H1 (cell line): ENCODE measurements around the gene LCN10. TPM values are rescaled to one million over a fixed set of nuclear protein-coding genes. Genes with fewer than 3 reads are reported as not detected.
"Not testable (repeated sequence)": the region's sequence is repeated elsewhere in the genome, so short reads cannot be mapped to it uniquely, and the experiment has no call there.

Source experiments
- CTCF ChIA-PET: fragments of 300-600 bp; sonication (Branson Sonifier 250); formaldehyde crosslinking; loops from one replicate; lab custom pipeline; 2021; ENCODE audit not compliant: partially characterized antibody; lab: Charles Lee
- POLR2A ChIA-PET: fragments of 300-600 bp; sonication (Branson Sonifier 250); formaldehyde crosslinking; loops from one replicate; lab custom pipeline; 2021; ENCODE audit warnings: inconsistent platforms; ENCODE audit not compliant: partially characterized antibody; lab: Charles Lee
- DNase-seq, 2 experiments: peaks; one replicate each; pipeline versions ENCODE4 v3.0.0 to v3.0.0-alpha.2; 2010 to 2022; ENCODE audit warnings: low spot score in 2 of 2, low read depth in 1 of 2, mixed read lengths in 1 of 2
- FAIRE-seq: peaks from 2 replicates; lab custom pipeline; 2011; peaks lifted over from hg19 to GRCh38; lab: Jason Lieb, UNC
- H2AFZ ChIP-seq: 2 replicates; pipeline ENCODE4 v1.8.1; 2012; ENCODE audit warnings: low read length, inconsistent platforms
- H2AK5ac ChIP-seq: 2 replicates; pipeline ENCODE4 v1.6.1; 2013; ENCODE audit warnings: low read depth, low read length
- H2BK120ac ChIP-seq: replicated peaks from 2 replicates; pipeline ENCODE3; 2013; ENCODE audit warnings: low read depth, low read length, inconsistent platforms
- H2BK12ac ChIP-seq: 2 replicates; pipeline ENCODE4 v1.6.1; 2013; ENCODE audit warnings: low read depth, low read length
- H2BK15ac ChIP-seq: 2 replicates; pipeline ENCODE4 v1.6.1; 2013; ENCODE audit warnings: low read length
- H2BK20ac ChIP-seq: 2 replicates; pipeline ENCODE4 v1.6.1; 2013; ENCODE audit warnings: low read length
- H2BK5ac ChIP-seq: 2 replicates; pipeline ENCODE4 v1.6.1; 2013; ENCODE audit warnings: low read depth, low read length
- H3K14ac ChIP-seq: 2 replicates; pipeline ENCODE4 v1.6.1; 2013; ENCODE audit warnings: inconsistent platforms; ENCODE audit not compliant: insufficient read length
- H3K18ac ChIP-seq: 2 replicates; pipeline ENCODE4 v1.6.1; 2013; ENCODE audit warnings: low read length; ENCODE audit errors: extremely low read depth
- H3K23ac ChIP-seq: 2 replicates; pipeline ENCODE4 v1.6.1; 2013; ENCODE audit warnings: inconsistent platforms; ENCODE audit not compliant: insufficient read length
- H3K23me2 ChIP-seq: 2 replicates; pipeline ENCODE4 v1.6.1; 2013; ENCODE audit warnings: low read depth, low read length
- H3K27ac ChIP-seq: 2 replicates; pipeline ENCODE4 v1.6.1; 2011; ENCODE audit warnings: low read depth, low read length, inconsistent platforms
- H3K27me3 ChIP-seq, 4 experiments: replicated peaks in 1 of 4; 1 replicate in 1 of 4; 2 replicates in 3 of 4; pipeline versions ENCODE4 v1.6.1 to v1.8.1; 2011 to 2013; ENCODE audit warnings: low read length in 3 of 4, mild to moderate bottlenecking in 3 of 4, inconsistent platforms in 2 of 4, mixed read lengths in 2 of 4, moderate library complexity in 1 of 4; ENCODE audit not compliant: control insufficient read depth in 3 of 4, insufficient read depth in 3 of 4; ENCODE audit errors: extremely low read depth in 1 of 4
- H3K36me3 ChIP-seq, 4 experiments: 2 replicates each; pipeline versions ENCODE4 v1.6.1 to v1.8.1; 2011 to 2013; ENCODE audit warnings: mild to moderate bottlenecking in 4 of 4, low read length in 3 of 4, moderate library complexity in 2 of 4, control low read depth in 1 of 4, inconsistent platforms in 1 of 4; ENCODE audit not compliant: insufficient read depth in 4 of 4, control insufficient read depth in 2 of 4
- H3K4ac ChIP-seq: replicated peaks from 2 replicates; pipeline ENCODE3; 2013; ENCODE audit warnings: low read length, low read depth, mixed read lengths, inconsistent platforms; ENCODE audit not compliant: insufficient read length
- H3K4me1 ChIP-seq, 4 experiments: replicated peaks in 1 of 4; 1 replicate in 1 of 4; 2 replicates in 3 of 4; pipeline versions ENCODE4 v1.6.1 to v1.8.1; 2011 to 2013; ENCODE audit warnings: low read length in 3 of 4, inconsistent platforms in 2 of 4, mixed read lengths in 1 of 4; ENCODE audit not compliant: insufficient read depth in 4 of 4, control insufficient read depth in 3 of 4
- H3K4me2 ChIP-seq, 2 experiments: 2 replicates each; pipeline versions ENCODE4 v1.6.1 to v1.8.1; 2011 to 2013; ENCODE audit warnings: low read depth in 2 of 2, low read length in 2 of 2, control low read depth in 1 of 2, inconsistent platforms in 1 of 2, mild to moderate bottlenecking in 1 of 2; ENCODE audit not compliant: insufficient read depth in 1 of 2
- H3K4me3 ChIP-seq, 4 experiments: fragments of 200-600, 300-600 bp in 1 of 4; sonication (generic), shearing (Covaris generic), sonication (Bioruptor Twin) in 1 of 4; 2 replicates each; pipeline versions ENCODE4 v1.5.1 to v1.8.1; 2011 to 2016; ENCODE audit warnings: low read length in 4 of 4, low read depth in 3 of 4, control low read depth in 2 of 4, inconsistent platforms in 2 of 4, mild to moderate bottlenecking in 2 of 4, mixed read lengths in 1 of 4, moderate library complexity in 1 of 4; ENCODE audit not compliant: insufficient read depth in 2 of 4; ENCODE audit errors: extremely low read depth in 1 of 4
- H3K56ac ChIP-seq: replicated peaks from 2 replicates; pipeline ENCODE3; 2013; ENCODE audit warnings: low read depth, mild to moderate bottlenecking, mixed read lengths, low read length, inconsistent platforms; ENCODE audit not compliant: insufficient read length
- H3K79me1 ChIP-seq: 2 replicates; pipeline ENCODE4 v1.6.1; 2013; ENCODE audit warnings: low read depth, low read length, control low read depth
- H3K79me2 ChIP-seq, 2 experiments: 2 replicates each; pipeline versions ENCODE4 v1.6.1 to v1.8.1; 2012 to 2013; ENCODE audit warnings: low read length in 2 of 2, mild to moderate bottlenecking in 2 of 2, inconsistent platforms in 1 of 2; ENCODE audit not compliant: insufficient read depth in 2 of 2, control insufficient read depth in 1 of 2
- H3K9ac ChIP-seq, 4 experiments: replicated peaks in 1 of 4; 1 replicate in 1 of 4; 2 replicates in 3 of 4; pipeline versions ENCODE4 v1.6.1 to v1.8.1; 2011 to 2013; ENCODE audit warnings: low read depth in 3 of 4, low read length in 3 of 4, control low read depth in 2 of 4, mild to moderate bottlenecking in 2 of 4, moderate library complexity in 2 of 4, inconsistent platforms in 1 of 4; ENCODE audit errors: extremely low read depth in 1 of 4
- H3K9me3 ChIP-seq, 2 experiments: 2 replicates each; pipeline versions ENCODE4 v1.6.1 to v1.8.1; 2012 to 2013; ENCODE audit warnings: mild to moderate bottlenecking in 2 of 2, moderate library complexity in 2 of 2, control low read depth in 1 of 2, inconsistent platforms in 1 of 2, low read depth in 1 of 2, low read length in 1 of 2, mixed read lengths in 1 of 2; ENCODE audit not compliant: insufficient read depth in 2 of 2
- H4K20me1 ChIP-seq, 2 experiments: replicated peaks in 1 of 2; 2 replicates each; pipeline versions ENCODE3 to v1.8.1; 2011 to 2013; ENCODE audit warnings: inconsistent platforms in 2 of 2, low read length in 2 of 2, mild to moderate bottlenecking in 1 of 2; ENCODE audit not compliant: insufficient read depth in 2 of 2, control insufficient read depth in 1 of 2
- H4K5ac ChIP-seq: 2 replicates; pipeline ENCODE4 v1.6.1; 2013; ENCODE audit warnings: low read length, low read depth, mixed read lengths, inconsistent platforms; ENCODE audit not compliant: insufficient read length
- H4K8ac ChIP-seq: 2 replicates; pipeline ENCODE4 v1.8.0; 2013; ENCODE audit warnings: mild to moderate bottlenecking, moderate library complexity, low read length, inconsistent platforms; ENCODE audit not compliant: insufficient read depth; ENCODE audit errors: extremely low read depth
- H4K91ac ChIP-seq: replicated peaks from 2 replicates; pipeline ENCODE3; 2013; ENCODE audit warnings: low read length, mixed read lengths, inconsistent platforms; ENCODE audit not compliant: insufficient read length
- WGBS, 2 experiments: shearing (Covaris generic) in 1 of 2; methylation state at CpG; one replicate each; pipeline versions ENCODE4 v1.1.6 to v1.1.7; 2013 to 2015; ENCODE audit warnings: low lambda C conversion rate in 2 of 2, mixed read lengths in 2 of 2, inconsistent platforms in 1 of 2, low coverage in 1 of 2, missing lambda C conversion rate in 1 of 2; ENCODE audit not compliant: insufficient replicate concordance in 2 of 2, insufficient coverage in 1 of 2, insufficient read length in 1 of 2; ENCODE audit errors: extremely low coverage in 1 of 2, missing lambda C conversion rate in 1 of 2; 5-methylcytosine and 5-hydroxymethylcytosine counted together
- polyA plus RNA-seq, 7 experiments: library from polyadenylated mRNA; depleted of rRNA in 3 of 7; stranded (reverse) in 5 of 7; unstranded in 2 of 7; fragments of >200 nt in 5 of 7; fragments of 200-250 nt in 2 of 7; gene quantifications; 1 replicate in 5 of 7; 2 replicates in 1 of 7; 4 replicates in 1 of 7; pipeline versions ENCODE4 v1.2.1 to v1.2.3, GENCODE V29; 2011 to 2013; ENCODE audit warnings: missing spikeins in 2 of 7, mixed read lengths in 2 of 7
- total RNA-seq: library from RNA; stranded (reverse); fragmentation: NEBNext Ultra II Directional; extraction: Animal tissue kit (Norgen Biotek cat#: 25700); gene quantifications from 2 replicates; pipeline ENCODE4 v1.2.1, GENCODE V29; 2021

LCN10 gene
- total and polyA plus RNA-seq, 2 of the 8 experiments (the other 6 are each of a cell fraction or from before 2014, with no cell fraction given), result 2.6 to 2.8 TPM

GRCh38 chr9:136765745-136766409, 23.1 kb upstream of the LCN10 start:
- H3K14ac ChIP-seq, H3K4me2 ChIP-seq, H4K91ac ChIP-seq, H2BK12ac ChIP-seq, H3K4ac ChIP-seq, H3K23ac ChIP-seq, H3K56ac ChIP-seq, H3K9ac ChIP-seq, H2BK120ac ChIP-seq, H3K79me1 ChIP-seq, H3K4me3 ChIP-seq, H3K36me3 ChIP-seq, H4K8ac ChIP-seq, H3K18ac ChIP-seq, POLR2A ChIA-PET, H3K23me2 ChIP-seq, H4K20me1 ChIP-seq, H2AFZ ChIP-seq, H4K5ac ChIP-seq, FAIRE-seq, H2BK15ac ChIP-seq, H3K79me2 ChIP-seq, DNase-seq, H2BK5ac ChIP-seq, H3K9me3 ChIP-seq, H3K27me3 ChIP-seq, H2AK5ac ChIP-seq, H3K27ac ChIP-seq, H2BK20ac ChIP-seq: not testable (repeated sequence)
- peaks cover 0 to 13% (median 6%) of the 10 kb centered on the region in 4 experiments; a peak in 4 of 7 replicates for H3K4me1 ChIP-seq
- WGBS, 2 experiments, result 87% methylated on average over 14 of the region's 14 CpGs; no CpG with 5 or more reads in 1 of the 2 experiments
- CTCF ChIA-PET, result interaction anchor here (0.9 to 9.6 kb wide), 11 partner anchors 7 to 208 kb away, joined by 3 to 88 read pairs (median 5); partner anchors contain the start of genes AJM1, CCDC183, LCN10 and LCN8
